ENCODE measurements around the gene HDAC1.
"Not testable (repeated sequence)": the region's sequence is repeated elsewhere in the genome, so short reads cannot be mapped to it uniquely, and the experiment has no call there.

Gene HDAC1

GRCh38 chr1:32274646-32275340 lies 17.1 kb upstream of the HDAC1 start:
- DNase-seq: no peak

GRCh38 chr1:32275424-32275823 lies 16.5 kb upstream of the HDAC1 start:
- DNase-seq: no peak

- no peak for DNase-seq
Observed at GRCh38 chr1:32276032-32276782, 15.7 kb upstream of the HDAC1 start.

- not testable (repeated sequence) for DNase-seq
Observed at GRCh38 chr1:32284777-32285176, 7.1 kb upstream of the HDAC1 start.

DNA sequence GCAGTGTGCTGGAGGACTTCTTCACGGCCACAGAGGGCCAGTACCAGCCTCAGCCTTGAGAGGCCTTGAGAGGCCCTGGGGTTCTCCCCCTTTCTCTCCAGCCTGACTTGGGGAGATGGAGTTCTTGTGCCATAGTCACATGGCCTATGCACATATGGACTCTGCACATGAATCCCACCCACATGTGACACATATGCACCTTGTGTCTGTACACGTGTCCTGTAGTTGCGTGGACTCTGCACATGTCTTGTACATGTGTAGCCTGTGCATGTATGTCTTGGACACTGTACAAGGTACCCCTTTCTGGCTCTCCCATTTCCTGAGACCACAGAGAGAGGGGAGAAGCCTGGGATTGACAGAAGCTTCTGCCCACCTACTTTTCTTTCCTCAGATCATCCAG lies 6.2 kb upstream of the HDAC1 start:
- DNase-seq: no peak

DNA sequence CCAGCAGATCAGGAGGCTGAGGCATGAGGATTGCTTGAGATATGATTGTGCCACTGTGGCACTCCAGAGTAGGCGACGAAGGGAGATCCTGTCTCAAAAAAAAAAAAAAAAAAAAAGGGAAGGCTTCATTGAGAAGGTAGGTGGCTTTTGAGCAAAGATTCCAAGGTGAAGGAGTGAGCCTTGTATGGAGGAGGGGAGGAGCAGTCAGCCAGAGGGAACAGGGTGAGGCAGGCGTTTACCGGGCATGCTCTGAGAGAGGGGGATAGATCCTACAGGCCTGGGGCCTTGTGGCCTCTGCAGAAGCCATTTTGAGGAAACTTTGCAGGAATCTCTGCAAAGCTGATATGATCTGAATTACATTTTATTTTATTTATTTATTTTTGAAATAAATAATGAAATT lies 5.1 kb upstream of the HDAC1 start:
- no peak for DNase-seq

- DNase-seq: no peak
Observed at GRCh38 chr1:32289256-32289655, 2.6 kb upstream of the HDAC1 start.

DNA sequence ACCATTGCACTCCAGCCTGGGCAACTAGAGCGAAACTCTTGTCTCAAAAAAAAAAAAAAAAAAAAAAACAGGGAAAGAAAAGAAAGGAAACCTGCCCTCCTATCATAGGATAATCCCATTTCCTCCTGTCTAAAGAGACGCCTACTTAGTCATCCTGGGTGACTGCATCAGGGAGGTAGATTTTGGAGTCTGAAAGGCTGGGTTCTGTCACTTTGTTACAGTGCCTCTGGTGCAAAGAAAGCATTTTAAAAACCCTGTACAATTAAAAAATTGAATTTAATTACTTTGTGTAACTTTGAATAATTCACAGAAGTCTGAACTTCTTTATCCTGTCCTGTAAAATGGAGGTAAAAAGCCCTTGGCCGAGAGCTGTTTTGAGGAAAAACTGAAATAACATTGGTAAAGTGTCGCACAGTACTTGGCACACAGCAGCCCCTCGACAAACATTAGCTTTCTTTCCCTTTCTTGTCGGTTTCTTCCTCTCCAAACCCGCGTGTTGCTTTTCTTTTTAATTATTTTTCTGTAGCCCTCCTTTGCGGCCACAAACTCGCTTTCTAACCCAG lies 657 bp upstream of the HDAC1 start:
- DNase-seq: peak; percentile 50

- not testable (repeated sequence) for DNase-seq
Observed at GRCh38 chr1:32298211-32298610, 6.3 kb downstream of the HDAC1 start.

DNA sequence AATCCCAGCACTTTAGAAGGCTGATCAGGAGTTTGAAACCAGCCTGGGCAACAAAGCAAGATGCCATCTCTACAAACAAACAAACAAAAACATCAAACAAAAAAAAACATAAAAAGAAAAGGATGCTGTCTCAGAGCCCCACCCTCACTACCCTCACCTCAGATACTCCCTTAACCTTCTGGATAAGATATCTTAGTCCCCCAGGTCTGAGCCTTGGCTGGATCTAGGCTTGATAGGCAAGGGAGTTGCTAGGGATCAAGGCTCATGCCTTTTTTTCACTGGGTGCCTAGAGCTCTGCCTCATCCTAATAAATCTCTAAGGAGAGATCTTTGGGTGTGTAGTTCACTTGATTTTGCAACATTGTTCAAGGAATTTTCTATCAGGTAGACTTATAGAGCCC lies 7.4 kb downstream of the HDAC1 start:
- DNase-seq: no peak

DNA sequence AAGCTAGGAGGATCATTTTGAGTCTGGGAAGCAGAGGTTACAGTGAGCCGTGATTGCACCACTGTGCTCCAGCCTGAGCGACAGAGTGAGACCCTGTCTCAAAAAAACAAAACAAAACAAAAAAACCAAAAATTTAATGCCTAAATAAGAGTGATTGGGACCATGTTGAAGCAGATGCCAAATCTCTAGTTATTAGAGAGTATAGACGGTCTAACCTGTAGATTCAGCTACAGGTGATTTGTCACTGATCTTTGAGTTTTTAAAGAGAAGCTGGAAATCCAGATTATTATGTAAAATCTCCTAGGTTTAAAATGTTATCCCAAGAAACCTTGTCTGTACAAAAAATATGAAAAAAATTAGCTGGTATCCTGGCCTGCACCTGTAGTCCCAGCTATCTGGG lies 11.5 kb downstream of the HDAC1 start:
- DNase-seq: no peak

DNA sequence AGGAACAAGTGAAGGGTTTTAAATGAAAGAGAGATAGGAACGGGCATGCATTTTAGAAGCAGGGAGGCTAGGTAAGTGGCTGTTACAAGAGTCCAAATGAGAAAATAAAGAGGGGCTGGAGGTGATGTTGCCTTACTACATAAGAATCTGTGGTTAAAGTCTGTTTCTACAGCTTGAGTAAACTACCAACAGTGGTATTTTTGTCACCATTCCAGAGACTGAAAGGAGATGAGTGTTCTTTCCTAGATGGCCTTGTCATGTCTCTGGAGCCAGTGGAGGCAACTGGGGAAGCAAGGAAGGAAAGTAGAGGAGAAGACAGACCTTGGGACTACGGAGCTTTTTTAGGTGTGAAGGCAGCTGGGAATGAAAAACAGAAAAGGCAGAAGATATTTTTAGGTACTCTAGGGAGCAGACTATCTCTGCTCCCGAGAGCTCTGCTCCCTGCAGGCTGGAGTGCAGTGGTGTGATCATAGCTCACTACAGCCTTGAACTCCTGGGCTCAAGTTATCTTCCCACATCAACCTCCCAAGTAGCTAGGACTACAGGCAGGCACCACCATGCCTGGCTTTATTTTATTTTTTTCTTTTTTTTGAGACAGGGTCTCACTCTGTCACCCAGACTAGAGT lies 12.2 kb downstream of the HDAC1 start:
- peak; percentile 6 for DNase-seq

- no peak for DNase-seq
Observed at GRCh38 chr1:32305310-32305709, 13.4 kb downstream of the HDAC1 start.

DNA sequence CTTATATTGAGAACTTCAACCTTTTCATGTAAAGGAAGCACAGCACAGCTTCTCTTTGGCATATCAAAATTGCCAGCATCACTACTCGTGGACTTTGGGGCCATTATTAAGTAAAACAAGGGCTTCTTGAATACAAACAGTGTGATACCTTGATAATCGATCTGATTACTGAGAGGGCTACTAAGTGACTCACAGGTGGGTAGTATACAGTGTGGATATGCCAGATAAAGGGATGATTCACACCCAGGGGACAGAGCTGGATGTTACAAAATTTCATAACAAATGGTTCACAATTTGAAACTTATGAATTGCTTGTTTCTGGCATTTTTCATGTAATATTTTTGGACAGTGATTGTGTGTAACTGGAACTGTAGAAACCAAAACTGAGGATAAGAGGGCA lies 15.4 kb downstream of the HDAC1 start:
- no peak for DNase-seq

DNA sequence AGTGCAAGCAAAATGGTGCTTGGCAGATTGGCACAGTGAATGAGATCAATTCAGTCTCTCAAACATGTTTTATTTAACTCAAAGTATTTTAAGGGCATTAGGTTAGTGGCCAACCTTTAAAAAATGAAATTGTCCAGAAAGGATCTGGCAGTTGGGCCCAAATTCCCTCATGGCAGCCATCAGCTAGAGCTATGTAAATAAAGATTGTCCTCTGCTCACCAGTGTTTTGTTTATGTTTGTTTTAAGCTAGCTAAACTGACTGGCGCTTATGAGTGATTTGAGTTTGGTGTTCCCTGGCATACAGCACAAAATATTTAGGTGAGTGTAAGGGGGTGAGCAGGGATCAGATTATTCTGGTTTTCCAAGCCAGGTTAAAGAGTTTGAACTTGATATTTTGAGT lies 18.1 kb downstream of the HDAC1 start:
- no peak for DNase-seq

DNA sequence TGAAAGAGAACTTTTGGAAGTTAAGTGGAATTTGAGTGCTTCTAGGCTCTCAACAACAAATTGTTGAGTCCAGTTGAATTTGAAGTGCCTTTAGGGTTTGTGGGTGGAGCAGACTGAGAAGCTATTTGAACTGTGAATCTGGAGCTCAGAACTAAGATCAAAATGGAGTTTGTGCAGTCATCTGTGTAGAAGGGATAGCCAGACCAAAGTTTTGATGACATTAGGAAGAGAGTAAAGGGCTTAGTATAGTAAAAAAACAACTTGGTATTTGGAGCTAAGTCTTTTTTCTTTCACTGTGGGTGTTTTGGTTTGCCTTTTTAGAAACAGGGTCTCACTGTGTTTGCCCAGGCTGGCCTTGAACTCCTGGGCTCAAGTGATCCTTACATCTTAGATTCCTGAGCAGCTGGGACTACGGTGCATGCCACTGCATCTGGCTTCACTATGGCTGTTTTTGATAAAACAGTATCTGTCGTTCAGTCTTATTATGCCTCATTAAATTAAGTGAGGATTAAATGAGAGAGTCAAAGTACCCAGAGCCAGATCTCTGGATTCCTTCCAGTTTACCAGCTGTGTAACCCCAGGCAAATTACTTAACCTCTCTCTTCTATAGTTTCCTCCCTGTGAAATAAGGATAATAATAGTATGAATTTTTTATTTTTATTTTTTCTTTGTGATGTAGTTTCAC lies 20.0 kb downstream of the HDAC1 start:
- DNase-seq: no peak

DNA sequence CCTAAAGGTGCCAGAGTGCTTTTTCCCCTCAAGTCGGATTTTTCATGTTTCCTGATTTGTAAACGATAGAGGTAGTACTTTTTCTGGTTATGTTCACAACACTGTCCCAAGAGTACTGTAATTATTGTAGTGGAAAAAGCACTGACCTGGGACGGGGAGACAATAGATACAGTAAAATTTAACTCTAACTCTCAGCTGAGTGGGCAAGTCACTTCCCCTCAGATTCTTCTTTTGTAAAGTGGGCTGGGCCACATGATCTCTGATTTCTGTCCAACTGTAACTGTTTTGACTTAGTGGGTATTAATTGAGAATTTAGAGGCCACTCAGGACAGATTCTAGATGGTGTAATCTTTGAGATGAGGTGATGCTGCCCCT lies 25.0 kb downstream of the HDAC1 start:
- no peak for DNase-seq

- no peak for DNase-seq
Observed at GRCh38 chr1:32318127-32318869, 26.4 kb downstream of the HDAC1 start.

DNA sequence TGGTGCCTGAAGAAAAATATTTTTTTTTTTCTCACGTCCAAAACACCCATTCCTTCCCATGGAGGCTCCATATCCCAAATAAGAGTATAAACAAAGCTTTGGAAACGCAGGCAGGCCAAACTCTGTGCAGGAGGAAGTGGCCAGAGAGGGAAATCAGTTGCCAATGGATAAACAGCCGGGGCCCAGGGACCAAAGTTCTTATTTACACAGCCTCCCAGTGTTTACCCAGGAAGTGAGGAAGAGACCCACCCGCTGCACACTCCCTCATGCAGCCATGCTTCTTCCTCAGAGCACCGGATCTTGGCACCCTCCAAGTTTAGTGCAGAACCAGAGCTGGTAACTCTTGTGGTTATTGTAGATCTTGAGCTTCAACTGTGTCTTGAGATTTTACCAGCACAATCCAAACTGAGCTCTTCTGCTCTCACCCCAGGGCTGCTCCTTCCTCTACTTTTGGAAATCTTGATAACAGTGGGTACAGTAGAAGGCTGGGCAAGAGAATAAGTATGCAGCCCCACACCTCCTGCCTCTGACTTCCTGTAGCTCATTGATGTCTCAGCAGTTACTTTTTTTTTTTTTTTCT lies 29.9 kb downstream of the HDAC1 start:
- DNase-seq: no peak

- no peak for DNase-seq
Observed at GRCh38 chr1:32327204-32327603, 35.3 kb downstream of the HDAC1 start.

GRCh38 chr1:32329931-32330466 lies 38.1 kb downstream of the HDAC1 start:
- DNase-seq: no peak

All from fibroblast of skin of abdomen (primary cell).